Measurements from ENCODE around the gene OBSCN.
"Not testable (repeated sequence)": the region's sequence is repeated elsewhere in the genome, so short reads cannot be mapped to it uniquely, and the experiment has no call there.

Gene OBSCN

GRCh38 chr1:228172591-228173527 lies 35.0 kb upstream of the OBSCN start:
- DNase-seq, result no peak

GRCh38 chr1:228173528-228174481 lies 34.0 kb upstream of the OBSCN start:
- not testable (repeated sequence) for DNase-seq

GRCh38 chr1:228174482-228175315 lies 33.1 kb upstream of the OBSCN start:
- no peak for DNase-seq

- no peak for DNase-seq
Measured at GRCh38 chr1:228175316-228176023, 32.4 kb upstream of the OBSCN start.

- DNase-seq, result no peak
Measured at GRCh38 chr1:228176024-228176395, 31.8 kb upstream of the OBSCN start.

GRCh38 chr1:228176461-228177182 lies 31.2 kb upstream of the OBSCN start:
- DNase-seq, result no peak

GRCh38 chr1:228177183-228177475 lies 30.7 kb upstream of the OBSCN start:
- DNase-seq, result no peak

GRCh38 chr1:228177721-228178710 lies 29.8 kb upstream of the OBSCN start:
- DNase-seq, result no peak

GRCh38 chr1:228178737-228179684 lies 28.8 kb upstream of the OBSCN start:
- no peak for DNase-seq

GRCh38 chr1:228180271-228180958 lies 27.4 kb upstream of the OBSCN start:
- DNase-seq, result no peak

- no peak for DNase-seq
Measured at GRCh38 chr1:228180959-228181644, 26.7 kb upstream of the OBSCN start.

- no peak for DNase-seq
Measured at GRCh38 chr1:228181645-228182034, 26.2 kb upstream of the OBSCN start.

- DNase-seq, result no peak
Measured at GRCh38 chr1:228182296-228183030, 25.4 kb upstream of the OBSCN start.

GRCh38 chr1:228184152-228184551 lies 23.7 kb upstream of the OBSCN start:
- DNase-seq, result no peak

GRCh38 chr1:228185641-228185965 lies 22.2 kb upstream of the OBSCN start:
- DNase-seq, result no peak

- not testable (repeated sequence) for DNase-seq
Measured at GRCh38 chr1:228188249-228188648, 19.6 kb upstream of the OBSCN start.

- DNase-seq, result no peak
Measured at GRCh38 chr1:228190182-228190581, 17.7 kb upstream of the OBSCN start.

Data from fibroblast of skin of right quadriceps (primary cell).